HG03175 (cell line): Measurements from ENCODE around the gene PPL.

Experiments
- ATAC-seq: cut with Tn5 transposase; IDR thresholded peaks from one replicate; pipeline ENCODE4 v1.9.1; 2021; ENCODE audit warnings: mild to moderate bottlenecking, moderate library complexity; ENCODE audit not compliant: unreplicated experiment

Gene PPL

DNA sequence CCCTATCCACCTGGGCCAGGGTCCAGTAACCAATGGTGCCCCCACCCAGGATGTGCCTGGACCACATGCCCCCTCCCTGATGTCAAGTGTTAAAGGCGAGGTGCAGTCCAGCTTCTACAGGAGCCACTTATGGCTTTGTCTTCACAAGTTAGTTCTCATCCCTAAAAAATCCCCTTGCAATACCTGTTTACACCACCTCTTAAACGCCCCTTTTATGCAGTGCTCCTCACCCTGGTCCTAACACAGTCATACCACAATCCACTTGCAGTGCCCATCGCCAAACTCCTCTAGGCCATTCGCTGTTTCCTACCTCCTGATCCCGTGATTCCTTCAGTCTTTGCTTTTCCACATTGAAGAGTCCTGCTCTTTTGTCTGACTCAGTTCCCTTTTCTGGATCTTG lies 97.0 kb downstream of the PPL start:
- ATAC-seq = no peak

DNA sequence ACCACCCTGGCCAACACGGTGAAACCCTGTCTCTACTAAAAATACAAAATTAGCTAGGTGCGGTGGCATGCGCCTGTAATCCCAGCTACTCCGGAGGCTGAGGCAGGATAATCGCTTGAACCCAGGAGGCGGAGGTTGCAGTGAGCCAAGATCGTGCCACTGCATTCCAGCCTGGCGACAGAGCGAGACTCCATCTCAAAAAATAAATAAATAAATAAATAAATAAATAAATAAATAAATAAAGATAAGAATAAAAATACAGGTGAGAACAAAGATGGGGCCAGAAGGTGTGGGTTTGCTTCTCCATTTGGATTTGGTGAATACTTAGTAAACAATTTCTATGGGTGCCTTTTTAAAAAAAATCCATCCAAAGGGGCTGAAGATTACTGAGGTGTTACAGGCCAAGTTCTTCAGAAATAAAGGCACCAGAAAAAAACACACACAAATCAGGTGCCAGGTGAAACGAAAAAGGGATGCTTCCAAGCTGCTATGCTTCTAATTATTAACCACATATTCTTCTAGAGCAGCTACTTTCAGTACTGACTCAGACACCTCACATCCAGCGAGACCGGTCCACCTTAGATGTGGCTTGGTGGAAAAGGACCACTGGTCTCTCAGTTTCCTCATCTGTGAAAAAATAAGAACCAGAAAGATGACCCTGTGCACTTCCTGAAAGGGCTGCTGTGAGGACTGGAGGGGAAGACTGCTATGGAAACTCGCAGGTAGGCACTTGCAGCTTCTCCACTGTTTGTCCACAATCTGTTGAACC lies 99.0 kb downstream of the PPL start:
- ATAC-seq = no peak

DNA sequence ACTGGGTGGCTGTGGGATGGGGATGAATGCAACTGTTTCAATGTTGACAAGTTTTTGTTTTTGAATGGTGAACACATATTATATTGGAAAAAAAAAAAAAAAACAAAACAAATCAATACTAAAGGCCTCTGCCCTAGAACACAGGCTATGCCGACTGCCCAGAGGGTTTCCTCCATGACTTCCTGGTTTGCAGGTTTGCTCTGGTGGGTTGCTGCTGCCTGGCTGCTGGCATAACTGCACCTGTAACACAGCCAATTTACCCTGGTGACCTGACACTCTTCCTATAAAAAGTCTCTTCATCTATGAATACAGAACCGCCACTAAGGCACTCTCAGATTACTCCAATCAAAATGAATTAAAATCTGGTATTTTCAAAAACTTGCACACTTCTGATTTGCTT lies 100.2 kb downstream of the PPL start:
- ATAC-seq = no peak

DNA sequence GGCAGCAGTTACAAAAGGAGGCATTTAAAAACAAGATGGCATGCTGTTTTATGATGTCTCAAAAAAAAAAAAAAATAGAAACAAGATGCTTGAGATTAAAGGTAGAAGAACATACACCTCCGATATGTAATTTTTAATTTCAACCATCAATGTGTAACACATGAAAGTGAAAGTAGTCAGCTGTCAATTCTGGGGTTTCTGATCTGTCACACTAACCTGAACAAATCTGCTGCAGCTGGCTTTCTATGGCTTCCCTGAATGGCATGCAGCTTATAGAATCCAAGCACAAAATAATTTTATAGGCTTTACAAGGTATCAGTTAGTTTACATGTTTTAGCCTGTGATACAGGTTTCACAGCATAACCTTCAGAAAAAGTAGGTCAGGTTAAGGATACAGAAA lies 103.4 kb downstream of the PPL start:
- ATAC-seq = no peak

DNA sequence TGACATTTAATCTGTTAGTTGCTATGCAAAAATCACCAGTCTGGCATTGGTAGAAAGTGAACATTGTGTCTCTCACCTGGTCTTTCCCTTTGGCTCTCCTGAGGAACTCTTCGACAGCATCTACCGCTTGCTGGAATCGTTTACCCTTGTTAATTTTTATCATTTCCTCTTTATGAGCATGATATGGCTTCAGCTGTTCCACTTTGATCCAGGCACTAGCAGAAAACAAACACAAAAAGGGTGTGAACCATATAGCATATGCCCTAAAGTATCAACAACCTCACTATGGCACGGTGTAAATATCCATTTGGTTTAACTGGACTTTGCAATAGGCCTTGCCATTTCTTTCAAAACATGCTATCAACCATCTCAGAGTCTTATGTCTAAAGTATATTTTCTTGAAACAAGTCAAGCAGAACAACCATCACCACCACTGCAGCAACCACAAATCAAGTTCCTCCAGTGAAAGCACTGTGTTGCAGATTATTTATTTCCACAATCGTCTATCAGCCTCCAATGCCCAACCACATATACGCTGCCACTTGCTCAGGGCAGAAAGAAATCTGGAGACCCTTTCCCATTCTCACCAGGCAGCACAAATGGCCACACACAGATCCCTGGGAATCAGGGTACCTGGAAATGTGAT lies 104.1 kb downstream of the PPL start:
- no peak for ATAC-seq
